Activated effector memory CD4-positive, alpha-beta T cell treated with anti-CD3 and anti-CD28 coated beads, Interleukin-2, amount 50 U/mL, for 16 hours (primary cell): ENCODE measurements around the gene BTBD9.

Experiments used
- DNase-seq: peaks from one replicate; pipeline ENCODE4 v3.0.0-alpha.2; 2020

Gene BTBD9

GRCh38 chr6:38323216-38323615 is 316.5 kb downstream of the BTBD9 start:
- no peak for DNase-seq

- DNase-seq, result no peak
Observed at GRCh38 chr6:38322138-38322537, 317.6 kb downstream of the BTBD9 start.

GRCh38 chr6:38320843-38321242 is 318.9 kb downstream of the BTBD9 start:
- DNase-seq, result no peak

GRCh38 chr6:38320358-38320757 is 319.4 kb downstream of the BTBD9 start:
- DNase-seq, result no peak

- DNase-seq, result no peak
Observed at GRCh38 chr6:38319256-38320212, 320.2 kb downstream of the BTBD9 start.

GRCh38 chr6:38316099-38316868 is 323.4 kb downstream of the BTBD9 start:
- no peak for DNase-seq

GRCh38 chr6:38311201-38311600 is 328.5 kb downstream of the BTBD9 start:
- DNase-seq, result no peak

- no peak for DNase-seq
Observed at GRCh38 chr6:38310061-38310460, 329.7 kb downstream of the BTBD9 start.

- DNase-seq, result no peak
Observed at GRCh38 chr6:38307740-38308139, 332.0 kb downstream of the BTBD9 start.

GRCh38 chr6:38306931-38307330 is 332.8 kb downstream of the BTBD9 start:
- DNase-seq, result no peak

GRCh38 chr6:38305995-38306681 is 333.6 kb downstream of the BTBD9 start:
- DNase-seq, result no peak

- DNase-seq, result no peak
Observed at GRCh38 chr6:38302838-38303237, 336.9 kb downstream of the BTBD9 start.

GRCh38 chr6:38302081-38302480 is 337.6 kb downstream of the BTBD9 start:
- DNase-seq, result no peak

- DNase-seq, result no peak
Observed at GRCh38 chr6:38290133-38290799, 349.5 kb downstream of the BTBD9 start.

GRCh38 chr6:38287487-38287886 is 352.2 kb downstream of the BTBD9 start:
- no peak for DNase-seq

- DNase-seq, result no peak
Observed at GRCh38 chr6:38284802-38285394, 354.8 kb downstream of the BTBD9 start.

- no peak for DNase-seq
Observed at GRCh38 chr6:38283734-38284362, 355.9 kb downstream of the BTBD9 start.

- no peak for DNase-seq
Observed at GRCh38 chr6:38282911-38283310, 356.8 kb downstream of the BTBD9 start.

GRCh38 chr6:38281126-38281525 is 358.6 kb downstream of the BTBD9 start:
- no peak for DNase-seq

- no peak for DNase-seq
Observed at GRCh38 chr6:38279963-38280588, 359.7 kb downstream of the BTBD9 start.

GRCh38 chr6:38279423-38279822 is 360.3 kb downstream of the BTBD9 start:
- DNase-seq, result no peak
